ENCODE measurements around the gene TIMM22. TPM values are rescaled to one million over a fixed set of nuclear protein-coding genes. Genes with fewer than 3 reads are reported as not detected.
"Not testable (repeated sequence)": the region's sequence is repeated elsewhere in the genome, so short reads cannot be mapped to it uniquely, and the experiment has no call there.

Gene TIMM22
- total RNA-seq, 2 donors from 2014 or later = 13.6 to 14.6 TPM

- Mint-ChIP-seq H3K9me3 (peaks cover 13% of the 10 kb centered on the region), H3K36me3 (ENCODE audit: low read depth) (peaks cover 66% of the 10 kb centered on the region), H3K4me3 (no peak overlapping the region), H3K4me1 (peaks cover 31% of the 10 kb centered on the region), H3K27me3 (ENCODE audit: insufficient read depth) (no peaks in the 10 kb centered on the region), H3K27ac (peak overlapping the region; percentile 57)
- Histone ChIP-seq H3K4me3 (ENCODE audit: low read length) (peak overlapping the region; percentile 64), H3K4me1 (ENCODE audit: control insufficient read depth, insufficient read depth, low read length) (peaks cover 8% of the 10 kb centered on the region), H3K9ac (ENCODE audit: extremely low read depth, low read length, poor library complexity, severe bottlenecking) (no peak overlapping the region), H3K36me3 (ENCODE audit: control insufficient read depth, insufficient read depth, low read length) (peaks cover 81% of the 10 kb centered on the region), H3K27me3 (ENCODE audit: control insufficient read depth, insufficient read depth, low read length, poor library complexity, severe bottlenecking) (no peaks in the 10 kb centered on the region), H3K9me3 (ENCODE audit: control insufficient read depth, low read length) (peaks cover 18% of the 10 kb centered on the region), H3K27ac (ENCODE audit: low read depth, low read length) (peak overlapping the region; percentile 44)
- WGBS, 2 experiments (ENCODE audit: insufficient coverage in 1 of 2, insufficient read length in 1 of 2) = 80 to 83% methylated on average over 7 to 9 of the region's 9 CpGs
- TF ChIP-seq CTCF (conservative IDR thresholded peaks at IDR 0.05) = no peak
- peak; percentile 60 for DNase-seq
These were observed 26.6 kb upstream of the TIMM22 start for GRCh38 chr17:970364-970763.

DNA sequence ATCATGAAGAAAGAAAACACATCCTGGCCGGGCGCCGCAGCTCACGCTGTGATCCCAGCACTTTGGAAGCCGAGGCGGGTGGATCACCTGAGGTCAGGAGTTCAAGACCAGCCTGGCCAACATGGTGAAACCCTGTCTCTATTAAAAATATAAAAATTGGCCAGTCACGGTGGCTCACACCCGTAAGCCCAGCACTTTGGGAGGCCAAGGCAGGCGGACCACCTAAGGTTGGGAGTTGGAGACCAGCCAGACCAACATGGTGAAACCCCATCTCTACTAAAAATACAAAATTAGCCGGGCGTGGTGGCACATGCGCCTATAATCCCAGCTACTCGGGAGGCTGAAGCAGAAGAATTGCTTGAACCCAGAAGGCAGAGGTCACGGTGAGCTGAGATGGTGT, 25.1 kb upstream of the TIMM22 start:
- H3K36me3 ChIP-seq (ENCODE audit: control insufficient read depth, insufficient read depth, low read length) = peaks cover 83% of the 10 kb centered on the region
- Mint-ChIP-seq H3K36me3 (ENCODE audit: low read depth) (peaks cover 64% of the 10 kb centered on the region), H3K4me1 (peaks cover 40% of the 10 kb centered on the region), H3K9me3 (peaks cover 11% of the 10 kb centered on the region)
- H3K4me1 ChIP-seq (ENCODE audit: control insufficient read depth, insufficient read depth, low read length); DNase-seq; H3K4me3 ChIP-seq (ENCODE audit: low read length); H3K4me3 Mint-ChIP-seq; H3K27me3 Mint-ChIP-seq (ENCODE audit: insufficient read depth); H3K27me3 ChIP-seq (ENCODE audit: control insufficient read depth, insufficient read depth, low read length, poor library complexity, severe bottlenecking); H3K27ac Mint-ChIP-seq; H3K9ac ChIP-seq (ENCODE audit: extremely low read depth, low read length, poor library complexity, severe bottlenecking); H3K27ac ChIP-seq (ENCODE audit: low read depth, low read length): not testable (repeated sequence)
- H3K9me3 ChIP-seq (ENCODE audit: control insufficient read depth, low read length) = peaks cover 18% of the 10 kb centered on the region
- 92 to 97% methylated on average over 13 to 14 of the region's 14 CpGs for WGBS, 2 experiments (ENCODE audit: insufficient coverage in 1 of 2, insufficient read length in 1 of 2)

DNA sequence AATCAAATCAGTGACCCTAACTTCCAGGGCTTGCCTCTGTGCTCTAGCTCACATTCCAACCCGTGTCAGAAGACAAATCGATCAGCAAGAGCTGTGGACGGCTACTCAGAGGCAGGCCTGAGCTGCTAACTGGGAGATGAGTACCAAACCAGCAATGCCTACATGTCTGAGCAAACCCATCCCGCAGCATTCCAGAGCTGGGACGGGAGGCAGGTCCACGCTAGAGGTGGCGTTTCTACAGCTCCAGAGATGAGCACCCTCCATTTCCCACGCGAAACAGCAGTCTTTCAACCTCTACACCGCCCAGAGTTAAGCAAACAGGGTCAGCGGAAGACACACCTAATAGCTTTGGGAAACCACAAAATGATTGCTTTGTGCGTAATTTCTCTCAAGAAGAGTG, 23.9 kb upstream of the TIMM22 start:
- Histone ChIP-seq H3K9me3 (ENCODE audit: control insufficient read depth, low read length) (peaks cover 16% of the 10 kb centered on the region), H3K4me3 (ENCODE audit: low read length) (no peak overlapping the region), H3K9ac (ENCODE audit: extremely low read depth, low read length, poor library complexity, severe bottlenecking) (no peak overlapping the region), H3K36me3 (ENCODE audit: control insufficient read depth, insufficient read depth, low read length) (peaks cover 85% of the 10 kb centered on the region), H3K27ac (ENCODE audit: low read depth, low read length) (no peak overlapping the region), H3K4me1 (ENCODE audit: control insufficient read depth, insufficient read depth, low read length) (peaks cover 10% of the 10 kb centered on the region), H3K27me3 (ENCODE audit: control insufficient read depth, insufficient read depth, low read length, poor library complexity, severe bottlenecking) (no peaks in the 10 kb centered on the region)
- 92 to 97% methylated on average over 12 of the region's 12 CpGs for WGBS, 2 experiments (ENCODE audit: insufficient coverage in 1 of 2, insufficient read length in 1 of 2)
- H3K9me3 Mint-ChIP-seq = peaks cover 6% of the 10 kb centered on the region
- no peak for TF ChIP-seq CTCF (conservative IDR thresholded peaks at IDR 0.05)
- H3K4me3 Mint-ChIP-seq = no peak overlapping the region
- no peaks in the 10 kb centered on the region for H3K27me3 Mint-ChIP-seq (ENCODE audit: insufficient read depth)
- peak; percentile 85 for DNase-seq
- peak overlapping the region; percentile 72 for H3K27ac Mint-ChIP-seq
- H3K4me1 Mint-ChIP-seq = peaks cover 50% of the 10 kb centered on the region
- H3K36me3 Mint-ChIP-seq (ENCODE audit: low read depth) = peaks cover 60% of the 10 kb centered on the region

- H3K4me1 Mint-ChIP-seq = peaks cover 44% of the 10 kb centered on the region
- H3K9me3 Mint-ChIP-seq; H3K27ac Mint-ChIP-seq; H3K4me3 Mint-ChIP-seq; H3K9me3 ChIP-seq (ENCODE audit: control insufficient read depth, low read length); H3K27me3 Mint-ChIP-seq (ENCODE audit: insufficient read depth); DNase-seq; H3K4me1 ChIP-seq (ENCODE audit: control insufficient read depth, insufficient read depth, low read length); H3K9ac ChIP-seq (ENCODE audit: extremely low read depth, low read length, poor library complexity, severe bottlenecking); H3K27me3 ChIP-seq (ENCODE audit: control insufficient read depth, insufficient read depth, low read length, poor library complexity, severe bottlenecking); H3K27ac ChIP-seq (ENCODE audit: low read depth, low read length): not testable (repeated sequence)
- 94 to 100% methylated on average over 2 of the region's 2 CpGs for WGBS, 2 experiments (ENCODE audit: insufficient coverage in 1 of 2, insufficient read length in 1 of 2)
- Histone ChIP-seq H3K4me3 (ENCODE audit: low read length) (peak overlapping the region; percentile 96), H3K36me3 (ENCODE audit: control insufficient read depth, insufficient read depth, low read length) (peaks cover 67% of the 10 kb centered on the region)
- H3K36me3 Mint-ChIP-seq (ENCODE audit: low read depth) = peaks cover 44% of the 10 kb centered on the region
These were observed 22.2 kb upstream of the TIMM22 start for GRCh38 chr17:974778-975177.

Data from endodermal cell (in vitro differentiated cells).